NCI-H748 treated with DMSO at 0.1 percent for 48 hours (cell line): ENCODE data around the gene GNPDA2.
"Not testable (repeated sequence)": the region's sequence is repeated elsewhere in the genome, so short reads cannot be mapped to it uniquely, and the experiment has no call there.

Experiments
- DNase-seq: peaks from one replicate; lab custom pipeline; 2025; lab: John Stamatoyannopoulos, UW

GNPDA2 gene

GRCh38 chr4:44726038-44726871 lies at the start of gene GNPDA2:
GNPDA2 (minus strand) TSS chr4:44726556; CDS start chr4:44722207, 4,349 bp downstream.
- peak; percentile 53 for DNase-seq

- DNase-seq, result no peak
Measured at GRCh38 chr4:44772340-44772739, 46.0 kb upstream of the GNPDA2 start.

- no peak for DNase-seq
Measured at GRCh38 chr4:44771789-44772188, 45.4 kb upstream of the GNPDA2 start.

- DNase-seq, result no peak
Measured at GRCh38 chr4:44766453-44766852, 40.1 kb upstream of the GNPDA2 start.

GRCh38 chr4:44765116-44765515 lies 38.8 kb upstream of the GNPDA2 start:
- no peak for DNase-seq

- no peak for DNase-seq
Measured at GRCh38 chr4:44761306-44761705, 35.0 kb upstream of the GNPDA2 start.

GRCh38 chr4:44760142-44760898 lies 34.0 kb upstream of the GNPDA2 start:
- DNase-seq, result peak; percentile 20

DNA sequence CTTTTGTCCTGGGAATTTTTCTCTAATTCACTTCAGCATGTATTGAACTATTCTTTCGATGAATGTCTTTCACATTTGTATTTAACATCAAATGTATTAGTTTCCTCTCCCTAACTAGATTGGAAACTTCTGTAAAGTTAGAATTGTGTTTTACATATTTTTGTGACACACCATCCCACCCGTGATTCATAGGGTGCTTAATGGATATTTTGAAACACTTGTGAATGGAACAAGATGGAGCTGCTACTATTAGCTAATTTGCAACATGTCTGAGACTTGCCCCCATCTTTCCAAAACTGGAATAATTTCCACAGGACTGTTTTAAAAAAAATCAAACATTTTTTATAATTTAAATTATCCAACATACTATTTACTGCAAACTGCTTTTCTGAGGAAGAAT lies 30.2 kb upstream of the GNPDA2 start:
- no peak for DNase-seq

- no peak for DNase-seq
Measured at GRCh38 chr4:44740201-44740600, 13.8 kb upstream of the GNPDA2 start.

DNA sequence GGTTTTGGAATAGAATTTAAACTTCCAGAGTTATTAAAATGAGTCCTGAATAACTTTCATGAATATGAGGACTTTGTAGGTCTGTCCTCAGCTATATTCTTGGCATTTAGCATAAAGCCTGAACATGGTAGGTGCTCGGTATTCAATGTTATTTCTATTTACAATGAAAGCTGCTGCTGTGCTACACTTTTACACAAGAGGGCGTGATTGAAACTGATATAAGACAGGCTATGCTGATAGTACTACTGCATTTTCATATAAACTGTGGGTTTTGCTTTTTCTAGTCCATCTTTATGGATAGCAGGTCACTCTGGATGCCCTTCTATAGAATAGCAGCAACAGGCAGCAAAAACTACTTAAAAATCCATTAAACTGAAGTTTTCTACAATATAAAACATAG lies 12.3 kb upstream of the GNPDA2 start:
- no peak for DNase-seq

- DNase-seq, result no peak
Measured at GRCh38 chr4:44736900-44737299, 10.5 kb upstream of the GNPDA2 start.

- not testable (repeated sequence) for DNase-seq
Measured at GRCh38 chr4:44728694-44729093, 2.3 kb upstream of the GNPDA2 start.

GRCh38 chr4:44727471-44727870 lies 1.1 kb upstream of the GNPDA2 start:
- DNase-seq, result no peak

DNA sequence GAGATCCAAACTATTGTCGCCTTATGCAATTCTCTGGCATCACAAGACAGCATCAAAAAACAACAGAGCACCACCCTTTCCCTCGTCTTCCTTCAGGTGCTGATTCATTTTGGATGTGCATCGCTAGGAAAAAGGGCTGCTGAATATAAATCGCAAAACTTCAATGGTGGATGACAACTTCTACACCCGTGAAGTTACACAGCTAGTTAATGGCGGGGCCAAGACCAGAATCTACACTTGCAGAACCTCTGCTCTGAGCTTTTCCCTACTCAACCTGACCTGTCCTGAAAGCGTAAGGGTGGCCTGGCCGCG lies 674 bp downstream of the GNPDA2 start:
- no peak for DNase-seq

- no peak for DNase-seq
Measured at GRCh38 chr4:44725166-44725565, 1.2 kb downstream of the GNPDA2 start.

GRCh38 chr4:44722001-44722400 lies 4.4 kb downstream of the GNPDA2 start:
- DNase-seq, result no peak

GRCh38 chr4:44720371-44720770 lies 6.0 kb downstream of the GNPDA2 start:
- DNase-seq, result peak; percentile 78

DNA sequence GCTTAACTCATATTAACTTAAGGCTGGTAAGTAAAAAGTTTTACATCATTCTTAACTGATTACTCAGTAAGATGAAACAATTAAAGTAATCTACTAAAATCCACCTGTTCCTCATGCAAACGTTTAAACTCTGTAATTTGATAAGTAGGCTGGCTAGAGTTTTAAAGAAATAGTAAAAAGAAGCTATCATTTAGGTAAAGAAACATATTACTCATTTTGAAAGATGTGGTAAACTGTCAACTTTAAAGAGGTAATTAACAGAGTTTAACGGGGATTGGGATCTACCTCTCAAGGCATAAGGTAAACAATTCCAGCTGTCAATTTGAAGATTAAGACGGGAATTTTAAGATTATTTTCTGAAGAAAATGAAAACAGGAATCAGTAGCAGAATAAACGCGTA lies 9.8 kb downstream of the GNPDA2 start:
- no peak for DNase-seq

- DNase-seq, result no peak
Measured at GRCh38 chr4:44713125-44713524, 13.2 kb downstream of the GNPDA2 start.

DNA sequence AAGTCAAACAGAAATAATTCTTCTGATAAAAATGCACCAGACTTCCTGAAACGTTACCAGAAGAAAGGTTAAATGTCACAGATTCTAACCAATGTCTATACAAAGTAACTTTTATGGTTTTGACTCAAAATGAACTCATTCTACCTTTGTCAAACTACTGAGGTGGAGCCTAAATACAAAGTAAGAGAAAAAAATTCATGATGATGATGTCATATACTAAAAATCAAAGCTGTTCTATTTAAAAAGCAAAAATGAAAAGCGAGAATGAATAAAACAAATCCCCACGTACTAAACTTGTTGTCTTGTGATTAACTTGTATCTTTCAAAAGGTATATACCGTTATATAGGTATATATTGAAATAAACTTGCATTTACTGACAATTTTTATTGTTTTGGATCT lies 21.7 kb downstream of the GNPDA2 start:
- DNase-seq, result no peak

DNA sequence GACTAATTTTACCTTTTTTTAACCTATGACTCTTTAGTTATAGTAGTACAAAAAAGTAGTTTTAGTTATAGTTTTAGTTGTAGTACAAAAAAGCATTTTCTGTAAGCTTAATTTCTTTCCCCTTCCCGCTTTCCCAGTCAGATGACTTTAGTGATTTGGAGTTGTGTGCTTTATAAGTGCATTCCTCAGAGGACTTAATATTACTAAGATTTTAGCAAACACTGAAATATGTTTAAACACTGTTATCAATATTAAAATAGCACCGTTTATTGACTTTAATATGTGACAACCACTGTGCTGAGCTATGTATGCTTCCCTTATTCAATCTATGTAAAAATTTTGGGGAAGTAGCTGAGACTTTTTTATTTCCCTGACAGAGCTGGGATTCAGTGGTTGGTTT lies 25.3 kb downstream of the GNPDA2 start:
- no peak for DNase-seq

DNA sequence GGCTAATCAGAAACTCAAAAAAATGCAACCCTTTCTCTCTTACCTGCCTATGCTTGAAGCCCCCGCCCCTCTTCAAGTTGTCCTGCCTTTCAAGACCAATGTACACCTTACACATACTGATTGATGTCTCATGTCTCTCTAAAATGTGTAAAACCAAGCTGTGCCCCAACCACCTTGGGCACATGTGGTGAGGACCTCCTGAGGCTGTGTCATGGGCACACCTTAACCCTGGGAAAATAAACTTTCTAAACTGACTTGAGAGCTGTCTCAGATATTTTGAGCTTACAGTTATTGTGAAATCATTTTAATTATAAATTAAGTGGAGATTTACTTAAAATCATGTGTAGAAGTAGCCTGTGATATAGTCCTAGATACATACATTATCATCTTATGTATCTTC lies 25.9 kb downstream of the GNPDA2 start:
- DNase-seq, result no peak

DNA sequence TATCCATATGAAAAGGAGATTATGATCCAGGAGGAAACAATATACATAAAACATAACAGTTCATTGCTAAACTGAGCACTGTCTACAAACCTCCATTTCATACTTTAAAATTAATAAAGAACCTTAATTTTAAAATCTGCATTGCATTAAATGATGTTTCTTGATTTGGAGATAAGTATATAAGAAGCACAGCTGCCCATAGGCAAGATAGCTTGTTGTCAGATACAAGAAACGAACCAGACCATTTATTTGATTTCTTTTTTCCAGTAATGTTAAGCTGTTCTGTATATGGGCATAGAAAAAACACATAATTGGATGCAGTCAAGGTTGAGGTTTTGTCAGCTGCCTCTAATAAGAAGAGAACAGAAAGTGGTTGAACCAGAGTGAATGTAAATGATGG lies 41.7 kb downstream of the GNPDA2 start:
- no peak for DNase-seq

DNA sequence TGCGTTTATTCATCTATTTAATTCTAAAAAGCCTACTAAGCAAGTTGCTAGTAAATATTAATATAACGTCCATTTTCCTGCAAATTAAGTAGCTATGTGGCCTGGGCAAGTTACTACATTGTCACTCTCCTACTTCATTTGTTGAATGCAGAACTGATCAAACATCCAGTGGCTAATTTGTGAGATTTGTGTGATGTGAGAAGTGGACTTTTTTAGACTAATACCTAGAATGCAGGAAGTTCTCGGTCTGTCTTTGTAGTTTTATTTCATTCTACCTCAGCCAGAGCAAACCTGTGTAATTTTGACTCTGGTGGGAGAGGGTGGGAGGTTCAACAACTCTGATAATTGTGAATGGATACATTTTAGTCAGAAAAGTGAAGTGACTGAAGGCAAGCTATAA lies 47.3 kb downstream of the GNPDA2 start:
- no peak for DNase-seq
